ENCODE results near the gene LRRC52. TPM values are rescaled to one million over a fixed set of nuclear protein-coding genes. Genes with fewer than 3 reads are reported as not detected.

LRRC52 gene
- total RNA-seq, 4 donors from 2014 or later = not detected

DNA sequence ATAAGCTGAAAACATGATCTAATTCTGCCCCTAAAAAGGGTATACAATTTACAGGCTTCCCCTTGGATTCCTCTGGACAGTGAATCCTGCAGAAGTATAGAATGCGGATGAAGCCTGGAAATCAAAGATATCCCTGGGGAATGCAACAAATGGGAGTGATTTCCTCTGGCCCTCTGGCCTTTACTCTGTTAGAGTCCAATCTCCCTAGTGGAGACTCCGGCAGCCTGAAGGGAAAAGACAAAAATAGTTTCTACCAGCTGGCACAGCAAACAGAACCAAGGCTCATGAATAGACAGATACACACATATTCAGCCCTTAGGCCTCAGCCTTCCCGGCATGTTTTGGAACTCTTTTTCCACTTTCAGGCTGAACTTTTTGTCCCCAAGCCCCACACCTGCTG lies 3.9 kb upstream of the LRRC52 start:
- WGBS = 57% methylated on average over 3 of the region's 3 CpGs
- H3K36me3 ChIP-seq = no peaks in the 10 kb centered on the region
- no peak for TF ChIP-seq POLR2A (IDR thresholded peaks at IDR 0.05)
- no peak overlapping the region for H3K4me3 ChIP-seq
- no peak for DNase-seq (ENCODE audit: low spot score in 2 of 2)
- H3K4me1 ChIP-seq = peaks cover 8% of the 10 kb centered on the region
- H3K27ac ChIP-seq = no peak overlapping the region
- H3K9me3 ChIP-seq = no peaks in the 10 kb centered on the region
- no peaks in the 10 kb centered on the region for H3K27me3 ChIP-seq

DNA sequence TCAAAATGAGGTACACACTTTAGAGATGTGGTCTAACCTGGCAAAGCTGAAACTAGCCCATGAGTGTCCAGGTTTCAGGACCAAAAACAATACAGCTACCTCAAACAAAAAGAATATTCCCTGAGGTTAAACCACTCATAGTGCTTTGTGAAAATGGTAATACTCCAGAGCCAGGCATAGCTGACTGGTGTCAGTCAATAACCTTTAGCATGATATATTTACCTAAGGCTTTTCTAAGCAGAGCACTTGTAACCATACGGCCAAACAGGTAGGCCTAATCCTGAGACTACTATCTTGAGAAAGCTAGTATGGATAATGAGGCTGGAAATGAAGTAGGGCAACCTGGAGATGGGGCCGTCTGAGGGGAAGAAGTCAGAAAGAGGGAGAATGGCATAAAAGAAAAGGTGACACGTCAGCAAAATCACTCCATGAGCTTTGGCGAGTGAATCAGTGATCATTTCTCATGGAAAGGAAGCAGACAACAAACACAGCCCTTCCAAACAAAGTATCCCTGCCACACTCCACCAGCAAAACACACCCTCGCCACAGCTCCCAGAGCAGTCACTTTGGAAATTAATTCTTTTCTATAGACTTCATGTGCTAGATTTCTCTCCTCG lies 1.7 kb upstream of the LRRC52 start:
- 92% methylated on average over 6 of the region's 6 CpGs for WGBS
- H3K4me1 ChIP-seq = peaks cover 8% of the 10 kb centered on the region
- no peak for DNase-seq (ENCODE audit: low spot score in 2 of 2)
- no peak overlapping the region for H3K27ac ChIP-seq
- H3K27me3 ChIP-seq = no peaks in the 10 kb centered on the region
- no peaks in the 10 kb centered on the region for H3K36me3 ChIP-seq
- H3K4me3 ChIP-seq = no peak overlapping the region
- H3K9me3 ChIP-seq = no peaks in the 10 kb centered on the region
- TF ChIP-seq EP300 (IDR thresholded peaks at IDR 0.05) = no peak
- TF ChIP-seq POLR2AphosphoS5 (IDR thresholded peaks at IDR 0.05) = no peak
- no peak for TF ChIP-seq CTCF (IDR thresholded peaks at IDR 0.05)
- TF ChIP-seq POLR2A (IDR thresholded peaks at IDR 0.05) = no peak

- no peak for TF ChIP-seq POLR2AphosphoS5 (IDR thresholded peaks at IDR 0.05)
- no peak for TF ChIP-seq EP300 (IDR thresholded peaks at IDR 0.05)
- no peak for TF ChIP-seq POLR2A (IDR thresholded peaks at IDR 0.05)
- Histone ChIP-seq H3K4me1 (peaks cover 8% of the 10 kb centered on the region), H3K4me3 (no peak overlapping the region), H3K27ac (no peak overlapping the region), H3K9me3 (no peaks in the 10 kb centered on the region), H3K27me3 (no peaks in the 10 kb centered on the region), H3K36me3 (no peaks in the 10 kb centered on the region)
- WGBS = 0% methylated on average over 1 of the region's 1 CpG
- DNase-seq (ENCODE audit: low spot score in 2 of 2) = no peak
These were observed 1.2 kb upstream of the LRRC52 start for GRCh38 chr1:165542647-165543046.

DNA sequence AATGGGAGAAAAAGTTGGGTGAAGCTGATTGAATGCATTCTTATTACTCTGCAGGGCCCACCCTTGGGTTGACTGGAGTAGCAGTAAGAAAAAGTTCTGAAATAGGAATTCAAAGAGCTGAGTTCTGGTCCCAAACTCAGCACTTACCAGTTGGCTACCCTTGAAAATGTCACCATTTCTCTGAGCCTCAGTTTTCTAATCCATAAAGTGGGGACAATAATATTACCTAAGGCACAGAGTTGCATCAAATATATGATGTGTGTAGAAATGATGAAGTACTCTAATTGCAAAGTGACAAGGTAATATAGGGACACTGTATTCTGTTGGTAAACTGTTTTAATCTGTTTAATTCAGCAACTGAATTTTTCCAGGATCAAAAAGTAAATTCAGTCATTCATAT lies 1.2 kb downstream of the LRRC52 start:
- H3K4me3 ChIP-seq = no peak overlapping the region
- H3K36me3 ChIP-seq = no peaks in the 10 kb centered on the region
- peaks cover 8% of the 10 kb centered on the region for H3K4me1 ChIP-seq
- TF ChIP-seq POLR2A (IDR thresholded peaks at IDR 0.05) (no peak), POLR2AphosphoS5 (IDR thresholded peaks at IDR 0.05) (no peak), EP300 (IDR thresholded peaks at IDR 0.05) (no peak), CTCF (IDR thresholded peaks at IDR 0.05) (no peak)
- no peak for DNase-seq (ENCODE audit: low spot score in 2 of 2)
- H3K27me3 ChIP-seq = no peaks in the 10 kb centered on the region
- H3K27ac ChIP-seq = no peak overlapping the region
- no peaks in the 10 kb centered on the region for H3K9me3 ChIP-seq

DNA sequence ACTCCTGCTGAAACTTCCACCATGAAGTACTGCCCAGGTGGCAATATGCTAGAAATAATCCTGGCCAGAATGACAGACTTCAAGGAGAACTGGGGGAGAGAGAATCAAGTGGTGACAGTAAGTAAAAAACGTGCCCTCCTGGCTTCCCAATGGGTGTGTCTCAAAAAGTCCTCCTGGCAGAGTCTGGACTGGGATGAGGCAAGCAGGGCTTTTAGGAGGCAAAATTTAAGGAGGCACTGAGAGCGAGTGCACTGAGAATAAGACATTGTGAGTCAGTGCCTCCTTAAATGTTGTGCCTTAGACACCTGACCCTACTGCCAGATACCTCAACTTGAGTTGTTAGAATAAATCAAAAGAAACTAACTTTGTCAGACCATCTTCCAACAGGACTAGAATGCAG lies 2.2 kb downstream of the LRRC52 start:
- Histone ChIP-seq H3K4me3 (no peak overlapping the region), H3K36me3 (no peaks in the 10 kb centered on the region), H3K27me3 (no peaks in the 10 kb centered on the region), H3K4me1 (peaks cover 8% of the 10 kb centered on the region), H3K9me3 (no peaks in the 10 kb centered on the region), H3K27ac (no peak overlapping the region)
- WGBS = 43% methylated on average over 2 of the region's 2 CpGs
- DNase-seq (ENCODE audit: low spot score in 2 of 2) = no peak
- TF ChIP-seq POLR2AphosphoS5 (IDR thresholded peaks at IDR 0.05) (no peak), POLR2A (IDR thresholded peaks at IDR 0.05) (no peak), CTCF (IDR thresholded peaks at IDR 0.05) (no peak), EP300 (IDR thresholded peaks at IDR 0.05) (no peak)

- no peak for DNase-seq (ENCODE audit: low spot score in 2 of 2)
- TF ChIP-seq POLR2A (IDR thresholded peaks at IDR 0.05) = no peak
- no peak for TF ChIP-seq POLR2AphosphoS5 (IDR thresholded peaks at IDR 0.05)
- no peak for TF ChIP-seq EP300 (IDR thresholded peaks at IDR 0.05)
- TF ChIP-seq CTCF (IDR thresholded peaks at IDR 0.05) = no peak
- H3K27ac ChIP-seq = no peak overlapping the region
- no peak overlapping the region for H3K4me3 ChIP-seq
- H3K4me1 ChIP-seq = no peaks in the 10 kb centered on the region
- H3K36me3 ChIP-seq = no peaks in the 10 kb centered on the region
- H3K9me3 ChIP-seq = no peaks in the 10 kb centered on the region
- 87% methylated on average over 2 of the region's 2 CpGs for WGBS
- H3K27me3 ChIP-seq = no peaks in the 10 kb centered on the region
These were observed 6.2 kb downstream of the LRRC52 start for GRCh38 chr1:165549973-165550372.

Data from suprapubic skin (tissue), 4 donors.